Sigmoid colon (tissue), 3 donors: ENCODE results near the gene PCDHA1.

ENCODE experiments used
- CTCF ChIP-seq, 4 experiments: fragments of 450-650 bp in 3 of 4; fragments of 200-600 bp in 1 of 4; IDR thresholded peaks; one replicate each; pipeline ENCODE4 v1.5.1; 2016 to 2019; ENCODE audit warnings: antibody characterized with exemption in 4 of 4, mild to moderate bottlenecking in 3 of 4, moderate library complexity in 2 of 4
- POLR2A ChIP-seq, 2 donors: fragments of 450-650 bp; IDR thresholded peaks; one replicate each; pipeline ENCODE4 v1.6.1; 2016; ENCODE audit warnings: antibody characterized with exemption in 2 of 2, mild to moderate bottlenecking in 2 of 2, moderate library complexity in 2 of 2

GRCh38 chr5:140857177-140857986 is 71.4 kb downstream of the PCDHA1 start:
- TF ChIP-seq POLR2A (IDR thresholded peaks at IDR 0.05) (no peak), CTCF (IDR thresholded peaks at IDR 0.05) (no peak)
